GM23248 (cell line): Measurements from ENCODE around the gene MSH3. TPM values are rescaled to one million over a fixed set of nuclear protein-coding genes. Genes with fewer than 3 reads are reported as not detected.

ENCODE experiments used
- DNase-seq: peaks from one replicate; pipeline ENCODE4 v3.0.0-alpha.2; 2015
- H2AFZ ChIP-seq: fragments of 200-600 bp; sonication (generic); 2 replicates; pipeline ENCODE4 v1.6.1; 2016; ENCODE audit warnings: antibody characterized with exemption
- H3F3A ChIP-seq: fragments of 200-600 bp; sonication (generic); 2 replicates; pipeline ENCODE4 v1.6.1; 2016; ENCODE audit warnings: mild to moderate bottlenecking, antibody characterized with exemption, mixed run types; ENCODE audit not compliant: insufficient read depth
- H3K27ac ChIP-seq: fragments of 200-600 bp; sonication (generic); 2 replicates; pipeline ENCODE4 v1.5.1; 2016; ENCODE audit warnings: mild to moderate bottlenecking
- H3K27me3 ChIP-seq: fragments of 200-600 bp; sonication (generic); replicated peaks from 2 replicates; pipeline ENCODE4 v1.6.1; 2016; ENCODE audit warnings: mild to moderate bottlenecking; ENCODE audit not compliant: insufficient read depth
- H3K36me3 ChIP-seq: fragments of 200-600 bp; sonication (generic); 2 replicates; pipeline ENCODE4 v1.6.1; 2016; ENCODE audit warnings: low read depth, mild to moderate bottlenecking
- H3K4me1 ChIP-seq: fragments of 200-600 bp; sonication (generic); 2 replicates; pipeline ENCODE4 v1.6.1; 2016; ENCODE audit warnings: mild to moderate bottlenecking; ENCODE audit not compliant: insufficient read depth
- H3K4me2 ChIP-seq: fragments of 200-600 bp; sonication (generic); one replicate; pipeline ENCODE4 v1.6.1; 2016; ENCODE audit warnings: mild to moderate bottlenecking; ENCODE audit not compliant: unreplicated experiment
- H3K4me3 ChIP-seq: fragments of 200-600 bp; sonication (generic); 2 replicates; pipeline ENCODE4 v1.5.1; 2016; ENCODE audit warnings: mild to moderate bottlenecking
- H3K79me2 ChIP-seq: fragments of 200-600 bp; sonication (generic); 2 replicates; pipeline ENCODE4 v1.6.1; 2016; ENCODE audit warnings: mild to moderate bottlenecking; ENCODE audit not compliant: insufficient read depth
- H3K9ac ChIP-seq: fragments of 200-600 bp; sonication (generic); 2 replicates; pipeline ENCODE4 v1.6.1; 2016; ENCODE audit warnings: mild to moderate bottlenecking
- H3K9me2 ChIP-seq: fragments of 200-600 bp; sonication (generic); 2 replicates; pipeline ENCODE4 v1.6.1; 2016; ENCODE audit warnings: mixed run types, mild to moderate bottlenecking, moderate library complexity; ENCODE audit not compliant: insufficient read depth
- H3K9me3 ChIP-seq: fragments of 200-600 bp; sonication (generic); one replicate; pipeline ENCODE4 v1.6.1; 2017; ENCODE audit warnings: low read depth
- H4K20me1 ChIP-seq: fragments of 200-600 bp; sonication (generic); 2 replicates; pipeline ENCODE4 v1.6.0; 2016; ENCODE audit not compliant: insufficient read depth
- EZH2 ChIP-seq: fragments of 200-600 bp; sonication (generic); IDR thresholded peaks from 2 replicates; pipeline ENCODE4 v1.6.1; 2018; ENCODE audit warnings: antibody characterized with exemption, mild to moderate bottlenecking; ENCODE audit not compliant: insufficient read depth, poor library complexity, severe bottlenecking
- EZH2phosphoT487 ChIP-seq: fragments of 200-600 bp; sonication (generic); IDR thresholded peaks from 2 replicates; pipeline ENCODE4 v1.6.1; 2018; ENCODE audit warnings: antibody characterized with exemption, moderate library complexity, mild to moderate bottlenecking, low read depth; ENCODE audit not compliant: insufficient read depth
- WGBS, 2 experiments: methylation state at CpG; one replicate each; pipeline ENCODE4 v1.1.6; 2015 to 2017; ENCODE audit warnings: low lambda C conversion rate in 2 of 2, low coverage in 1 of 2; ENCODE audit errors: missing lambda C conversion rate in 2 of 2; 5-methylcytosine and 5-hydroxymethylcytosine counted together
- in situ Hi-C: fragments of 300-500 bp; cut with MboI; formaldehyde crosslinking; loops from 2 replicates; pipeline ENCODE4 v1.15.0; 2020
- polyA plus RNA-seq: library from polyadenylated mRNA; unstranded; fragments of >200 nt; fragmentation: Nextera tagmentation; extraction: Ambion mirVana; gene quantifications from 2 replicates; pipeline ENCODE4 v1.2.1, GENCODE V29; 2016
- total RNA-seq: library from RNA; depleted of rRNA; stranded (reverse); fragments of >200 nt; shearing (Covaris generic); gene quantifications from 2 replicates; pipeline ENCODE4 v1.2.3, GENCODE V29; 2014

MSH3 gene
- total and polyA plus RNA-seq, 2 experiments from 2014 or later: 11.7 to 14.0 TPM

- H2AFZ ChIP-seq: no peak overlapping the region
- H3K4me2 ChIP-seq: no peak overlapping the region
- H3F3A ChIP-seq: no peaks in the 10 kb centered on the region
- H4K20me1 ChIP-seq: no peaks in the 10 kb centered on the region
- no peaks in the 10 kb centered on the region for H3K79me2 ChIP-seq
- H3K4me3 ChIP-seq: no peak overlapping the region
- no peaks in the 10 kb centered on the region for H3K27me3 ChIP-seq
- H3K36me3 ChIP-seq: peaks cover 23% of the 10 kb centered on the region
- no peak for TF ChIP-seq EZH2
- TF ChIP-seq EZH2phosphoT487: no peak
- peak; percentile 79 for DNase-seq
- H3K9me2 ChIP-seq: no peaks in the 10 kb centered on the region
- H3K9ac ChIP-seq: no peak overlapping the region
- H3K27ac ChIP-seq: no peak overlapping the region
- H3K4me1 ChIP-seq: no peaks in the 10 kb centered on the region
- WGBS, 2 experiments: 6 to 12% methylated on average over 7 of the region's 7 CpGs
- in situ Hi-C loops: loop anchor here (10.0 kb wide), 1 partner anchor 177 kb away; no protein-coding TSS in a partner anchor
- H3K9me3 ChIP-seq: no peaks in the 10 kb centered on the region
Observed at GRCh38 chr5:80672140-80672736, 17.8 kb downstream of the MSH3 start.

- H3K9me2 ChIP-seq: no peaks in the 10 kb centered on the region
- H3K9me3 ChIP-seq: no peaks in the 10 kb centered on the region
- no peaks in the 10 kb centered on the region for H4K20me1 ChIP-seq
- no peaks in the 10 kb centered on the region for H3F3A ChIP-seq
- no peak overlapping the region for H3K9ac ChIP-seq
- H3K79me2 ChIP-seq: no peaks in the 10 kb centered on the region
- H3K4me2 ChIP-seq: no peak overlapping the region
- H3K27ac ChIP-seq: no peak overlapping the region
- no peaks in the 10 kb centered on the region for H3K4me1 ChIP-seq
- H3K4me3 ChIP-seq: no peak overlapping the region
- 69 to 76% methylated on average over 6 of the region's 6 CpGs for WGBS, 2 experiments
- H2AFZ ChIP-seq: no peak overlapping the region
- peaks cover 27% of the 10 kb centered on the region for H3K36me3 ChIP-seq
- TF ChIP-seq EZH2phosphoT487: no peak
- TF ChIP-seq EZH2: no peak
- in situ Hi-C loops: loop anchor here (10.0 to 25.0 kb wide), 2 partner anchors 182 to 511 kb away; no protein-coding TSS in a partner anchor
- DNase-seq: no peak
- H3K27me3 ChIP-seq: no peaks in the 10 kb centered on the region
Observed at GRCh38 chr5:80676706-80677105, 22.3 kb downstream of the MSH3 start.

DNA sequence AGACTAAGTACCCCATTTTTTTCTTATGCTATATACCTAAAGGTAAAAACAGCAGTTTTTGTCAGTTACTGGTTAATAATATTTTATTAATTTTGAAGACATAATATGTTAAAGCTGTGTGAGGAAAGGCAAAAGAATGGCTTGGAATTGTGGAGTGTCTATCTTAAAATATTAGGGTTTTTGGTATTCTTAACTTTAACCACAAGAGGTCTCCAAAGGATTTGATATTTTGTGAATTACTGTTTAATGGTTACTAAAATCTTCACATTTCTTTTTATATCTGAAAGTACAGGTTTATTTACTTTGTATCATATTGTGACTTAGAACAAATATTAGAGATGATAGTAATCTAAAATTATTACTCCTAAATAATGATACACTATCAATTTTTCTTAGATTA lies 32.3 kb downstream of the MSH3 start:
- TF ChIP-seq EZH2phosphoT487: no peak
- no peak for TF ChIP-seq EZH2
- peaks cover 8% of the 10 kb centered on the region for H3K79me2 ChIP-seq
- in situ Hi-C loops: loop anchor here (25.0 kb wide), 1 partner anchor 501 kb away; no protein-coding TSS in a partner anchor
- no peaks in the 10 kb centered on the region for H3F3A ChIP-seq
- DNase-seq: peak; percentile 46
- no peaks in the 10 kb centered on the region for H3K9me2 ChIP-seq
- H3K36me3 ChIP-seq: peaks cover 13% of the 10 kb centered on the region; the same call in 1 of the 2 replicates
- no peaks in the 10 kb centered on the region; the same call in 1 of the 2 replicates for H4K20me1 ChIP-seq
- no peak overlapping the region for H3K4me3 ChIP-seq
- no peaks in the 10 kb centered on the region for H3K9me3 ChIP-seq
- H3K27ac ChIP-seq: no peak overlapping the region
- no peak overlapping the region for H2AFZ ChIP-seq
- H3K9ac ChIP-seq: no peak overlapping the region
- H3K27me3 ChIP-seq: no peaks in the 10 kb centered on the region
- no peak overlapping the region for H3K4me2 ChIP-seq
- H3K4me1 ChIP-seq: no peaks in the 10 kb centered on the region

- Histone ChIP-seq H3K9me2 (no peaks in the 10 kb centered on the region), H3K4me1 (no peaks in the 10 kb centered on the region), H3K27me3 (no peaks in the 10 kb centered on the region), H3F3A (no peaks in the 10 kb centered on the region), H2AFZ (no peak overlapping the region), H4K20me1 (no peaks in the 10 kb centered on the region), H3K9ac (no peak overlapping the region), H3K4me3 (no peak overlapping the region), H3K9me3 (no peaks in the 10 kb centered on the region), H3K27ac (no peak overlapping the region), H3K4me2 (no peak overlapping the region), H3K36me3 (no peaks in the 10 kb centered on the region), H3K79me2 (peaks cover 8% of the 10 kb centered on the region)
- peak; percentile 5 for DNase-seq
- in situ Hi-C loops: loop anchor here (25.0 kb wide), 1 partner anchor 498 kb away; no protein-coding TSS in a partner anchor
- WGBS, 2 experiments: 71 to 72% methylated on average over 4 of the region's 4 CpGs
- TF ChIP-seq EZH2phosphoT487 (no peak), EZH2 (no peak)
Observed at GRCh38 chr5:80688648-80689420, 34.4 kb downstream of the MSH3 start.
